NCI-H510A (cell line): Measurements from ENCODE around the gene NUFIP2.
"Not testable (repeated sequence)": the region's sequence is repeated elsewhere in the genome, so short reads cannot be mapped to it uniquely, and the experiment has no call there.

Experiments used
- DNase-seq: peaks from one replicate; lab custom pipeline; 2025; lab: John Stamatoyannopoulos, UW

Gene NUFIP2

GRCh38 chr17:29293890-29294579 is at the start of gene NUFIP2:
Gene NUFIP2, minus strand, starts transcription at chr17:29294148. Its CDS starts 89 bp downstream, at chr17:29294059.
- DNase-seq: peak; percentile 97

GRCh38 chr17:29342158-29342765 is 48.3 kb upstream of the NUFIP2 start:
- DNase-seq: no peak

- no peak for DNase-seq
These were observed 47.8 kb upstream of the NUFIP2 start for GRCh38 chr17:29341726-29342125.

GRCh38 chr17:29339016-29339415 is 45.1 kb upstream of the NUFIP2 start:
- DNase-seq: not testable (repeated sequence)

GRCh38 chr17:29331708-29332085 is 37.7 kb upstream of the NUFIP2 start:
- DNase-seq: no peak

- DNase-seq: no peak
These were observed 37.2 kb upstream of the NUFIP2 start for GRCh38 chr17:29331075-29331707.

- DNase-seq: no peak
These were observed 33.5 kb upstream of the NUFIP2 start for GRCh38 chr17:29327412-29327811.

GRCh38 chr17:29326023-29326813 is 32.3 kb upstream of the NUFIP2 start:
- DNase-seq: no peak

GRCh38 chr17:29322363-29322762 is 28.4 kb upstream of the NUFIP2 start:
- no peak for DNase-seq

GRCh38 chr17:29303386-29303785 is 9.4 kb upstream of the NUFIP2 start:
- no peak for DNase-seq

GRCh38 chr17:29299031-29299430 is 5.1 kb upstream of the NUFIP2 start:
- no peak for DNase-seq

- no peak for DNase-seq
These were observed 1.5 kb upstream of the NUFIP2 start for GRCh38 chr17:29295420-29295819.

GRCh38 chr17:29294580-29294900 is 592 bp upstream of the NUFIP2 start:
- DNase-seq: no peak

- peak; percentile 57 for DNase-seq
These were observed 707 bp downstream of the NUFIP2 start for GRCh38 chr17:29292992-29293889.

GRCh38 chr17:29292071-29292991 is 1.6 kb downstream of the NUFIP2 start:
- peak; percentile 7 for DNase-seq

- DNase-seq: peak; percentile 38
These were observed 2.7 kb downstream of the NUFIP2 start for GRCh38 chr17:29291163-29291752.

GRCh38 chr17:29289852-29290251 is 4.1 kb downstream of the NUFIP2 start:
- no peak for DNase-seq

- DNase-seq: no peak
These were observed 10.0 kb downstream of the NUFIP2 start for GRCh38 chr17:29283961-29284360.

GRCh38 chr17:29283496-29283895 is 10.5 kb downstream of the NUFIP2 start:
- no peak for DNase-seq

GRCh38 chr17:29279397-29280070 is 14.4 kb downstream of the NUFIP2 start:
- DNase-seq: no peak
